Measurements from ENCODE around the gene C3. TPM values are rescaled to one million over a fixed set of nuclear protein-coding genes. Genes with fewer than 3 reads are reported as not detected.
A peak's percentile ranks its signal among the peaks of the same experiment; 100 is the strongest.

C3 gene
- total and polyA plus RNA-seq, 2 experiments from 2014 or later: 5.1 to 17.7 TPM

DNA sequence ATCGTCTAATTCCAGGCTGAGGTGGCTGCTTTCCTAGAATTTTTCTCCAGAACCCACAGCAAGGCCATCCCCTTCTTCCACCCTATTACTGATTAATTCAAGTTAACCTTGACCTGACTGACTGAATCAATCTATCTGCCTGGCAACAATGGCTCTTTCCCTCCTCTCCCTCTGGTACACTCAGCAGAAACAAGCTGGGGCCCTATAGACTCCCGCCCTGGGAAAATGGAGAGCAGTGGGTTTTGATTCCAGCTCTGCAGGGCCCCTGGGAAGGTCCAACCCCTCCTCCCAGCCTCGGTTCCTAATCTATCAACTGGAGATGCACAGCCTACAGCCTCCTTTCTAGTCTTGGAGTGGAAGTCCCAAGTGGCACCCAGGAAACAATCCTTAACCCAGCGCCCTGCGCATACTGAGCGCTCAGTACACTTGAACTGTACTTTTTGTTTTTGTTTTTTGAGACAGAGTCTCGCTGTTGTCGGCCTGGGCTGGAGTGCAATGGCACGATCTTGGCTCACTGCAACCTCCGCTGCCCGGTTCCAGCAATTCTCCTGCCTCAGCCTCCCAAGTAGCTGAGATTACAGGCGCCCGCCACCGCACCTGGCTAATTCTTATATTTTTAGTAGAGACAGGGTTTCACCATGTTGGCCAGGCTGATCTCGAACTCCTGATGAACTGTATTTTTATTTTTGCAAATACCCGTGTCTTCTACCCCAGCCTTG lies 5.2 kb upstream of the C3 start:
- Histone ChIP-seq H4K20me1 (replicated peaks; ENCODE audit: insufficient read depth) (0 out of 2 replicates have a peak, but pooled peaks cover 2% of the 10 kb centered on the region), H3K79me2 (replicated peaks; ENCODE audit: insufficient read depth) (no peaks in the 10 kb centered on the region), H3K4me1 (ENCODE audit: insufficient read depth) (peaks cover 18% of the 10 kb centered on the region), H3K4me3 (no peak overlapping the region), H3F3A (replicated peaks; ENCODE audit: low read depth) (no peaks in the 10 kb centered on the region), H2AFZ (no peak overlapping the region), H3K4me2 (no peak overlapping the region), H3K27ac (ENCODE audit: low read depth) (no peak overlapping the region), H3K27me3 (ENCODE audit: insufficient read depth) (no peaks in the 10 kb centered on the region), H3K9me2 (ENCODE audit: insufficient read depth) (no peaks in the 10 kb centered on the region), H3K36me3 (ENCODE audit: insufficient read depth) (no peaks in the 10 kb centered on the region)
- Mint-ChIP-seq H3K27me3 (ENCODE audit: insufficient read depth, low read depth, poor library complexity) (peaks cover 7% of the 10 kb centered on the region), H3K9me3 (peaks cover 5% of the 10 kb centered on the region), H3K36me3 (ENCODE audit: low read depth) (no peaks in the 10 kb centered on the region; the same call in 2 of the 3 replicates), H3K4me3 (no peak overlapping the region), H3K27ac (no peak overlapping the region), H3K4me1 (peaks cover 6% of the 10 kb centered on the region)
- DNase-seq (ENCODE audit: low spot score): no peak
- TF ChIP-seq POLR2AphosphoS5 (IDR thresholded peaks at IDR 0.05; ENCODE audit: low read depth) (no peak), STAT1 (IDR thresholded peaks at IDR 0.05; ENCODE audit: unreplicated experiment) (no peak)
- no peak for ATAC-seq

DNA sequence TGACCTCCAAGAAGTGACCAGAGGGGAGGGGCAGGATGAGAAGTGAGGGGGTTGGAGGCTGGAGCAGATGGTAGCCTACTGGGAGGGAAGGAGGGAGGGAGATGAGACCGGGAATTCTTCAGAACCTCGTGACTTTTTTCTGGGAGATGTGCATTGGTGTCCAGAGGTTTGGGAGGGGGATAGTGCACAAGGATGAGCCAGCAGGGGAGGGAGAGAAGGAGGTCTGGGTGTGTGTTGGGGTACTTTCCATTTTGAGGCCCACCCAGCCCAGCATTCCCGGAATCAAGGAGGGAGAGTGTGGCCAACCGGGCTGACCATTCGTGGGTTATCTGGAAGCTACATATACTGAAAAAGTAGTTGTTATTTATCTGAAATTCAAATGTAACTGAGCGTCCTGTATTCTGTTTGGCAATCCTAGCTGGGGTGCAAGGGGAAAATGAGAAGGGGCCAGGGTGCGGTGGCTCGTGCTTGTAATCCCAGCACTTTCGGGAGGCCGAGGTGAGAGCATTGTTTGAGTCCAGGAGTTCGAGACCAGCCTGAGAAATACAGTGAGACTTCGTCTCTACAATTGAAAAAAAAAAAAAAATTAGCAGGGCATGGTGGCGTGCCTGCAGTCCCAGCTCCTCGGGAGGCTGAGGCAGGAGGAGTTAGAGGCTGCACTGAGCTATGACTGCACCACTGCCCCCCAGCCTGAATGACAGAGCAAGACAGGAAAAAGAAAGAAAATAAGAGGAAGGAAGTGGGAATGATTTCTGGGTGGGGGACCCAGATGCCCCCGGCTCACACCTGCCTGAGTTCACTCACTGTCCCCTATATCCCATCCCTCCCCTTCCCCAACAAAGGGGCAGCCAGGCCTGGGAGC lies 4.4 kb upstream of the C3 start:
- DNase-seq (ENCODE audit: low spot score): no peak

DNA sequence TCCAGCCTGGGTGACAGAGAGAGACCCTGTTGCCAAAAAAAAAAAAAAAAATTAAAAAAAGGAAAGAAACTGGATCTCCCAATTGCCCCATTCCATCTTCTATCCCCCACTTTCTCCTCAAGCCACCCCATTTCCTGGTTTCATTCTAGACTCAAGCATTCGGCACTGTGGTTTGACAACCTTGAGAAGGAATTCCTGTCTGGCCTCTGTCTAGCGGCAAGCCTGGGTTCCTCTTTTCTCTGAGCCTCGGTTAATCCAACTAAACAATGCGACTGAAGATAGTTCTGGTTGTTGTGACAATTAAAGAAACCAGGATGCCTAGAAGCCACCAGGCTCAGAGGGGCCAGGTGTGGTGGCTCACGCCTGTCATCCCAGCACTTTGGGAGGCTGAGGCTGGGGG lies 3.3 kb upstream of the C3 start:
- Histone ChIP-seq H3K27ac (ENCODE audit: low read depth) (peak overlapping the region; percentile 58; the same call in 1 of the 2 replicates), H2AFZ (no peak overlapping the region), H3K27me3 (ENCODE audit: insufficient read depth) (no peaks in the 10 kb centered on the region), H3K79me2 (replicated peaks; ENCODE audit: insufficient read depth) (no peaks in the 10 kb centered on the region), H3K4me2 (0 out of 2 replicates have a peak overlapping the region, but pooled peaks have one; percentile 52), H3K36me3 (ENCODE audit: insufficient read depth) (no peaks in the 10 kb centered on the region), H3F3A (replicated peaks; ENCODE audit: low read depth) (no peaks in the 10 kb centered on the region), H3K4me1 (ENCODE audit: insufficient read depth) (peaks cover 12% of the 10 kb centered on the region), H3K4me3 (no peak overlapping the region), H3K9me2 (ENCODE audit: insufficient read depth) (no peaks in the 10 kb centered on the region), H4K20me1 (replicated peaks; ENCODE audit: insufficient read depth) (no peaks in the 10 kb centered on the region)
- no peak for DNase-seq (ENCODE audit: low spot score)
- Mint-ChIP-seq H3K27me3 (ENCODE audit: insufficient read depth, low read depth, poor library complexity) (peaks cover 12% of the 10 kb centered on the region), H3K4me3 (no peak overlapping the region), H3K9me3 (peaks cover 18% of the 10 kb centered on the region), H3K4me1 (peaks cover 6% of the 10 kb centered on the region), H3K36me3 (ENCODE audit: low read depth) (peaks cover 11% of the 10 kb centered on the region; the same call in 2 of the 3 replicates), H3K27ac (peak overlapping the region; percentile 77; the same call in 1 of the 2 replicates)
- ATAC-seq: no peak
- TF ChIP-seq JUNB (IDR thresholded peaks at IDR 0.05; ENCODE audit: unreplicated experiment) (no peak), STAT1 (IDR thresholded peaks at IDR 0.05; ENCODE audit: unreplicated experiment) (no peak)
- TF ChIP-seq, protein P1, sequence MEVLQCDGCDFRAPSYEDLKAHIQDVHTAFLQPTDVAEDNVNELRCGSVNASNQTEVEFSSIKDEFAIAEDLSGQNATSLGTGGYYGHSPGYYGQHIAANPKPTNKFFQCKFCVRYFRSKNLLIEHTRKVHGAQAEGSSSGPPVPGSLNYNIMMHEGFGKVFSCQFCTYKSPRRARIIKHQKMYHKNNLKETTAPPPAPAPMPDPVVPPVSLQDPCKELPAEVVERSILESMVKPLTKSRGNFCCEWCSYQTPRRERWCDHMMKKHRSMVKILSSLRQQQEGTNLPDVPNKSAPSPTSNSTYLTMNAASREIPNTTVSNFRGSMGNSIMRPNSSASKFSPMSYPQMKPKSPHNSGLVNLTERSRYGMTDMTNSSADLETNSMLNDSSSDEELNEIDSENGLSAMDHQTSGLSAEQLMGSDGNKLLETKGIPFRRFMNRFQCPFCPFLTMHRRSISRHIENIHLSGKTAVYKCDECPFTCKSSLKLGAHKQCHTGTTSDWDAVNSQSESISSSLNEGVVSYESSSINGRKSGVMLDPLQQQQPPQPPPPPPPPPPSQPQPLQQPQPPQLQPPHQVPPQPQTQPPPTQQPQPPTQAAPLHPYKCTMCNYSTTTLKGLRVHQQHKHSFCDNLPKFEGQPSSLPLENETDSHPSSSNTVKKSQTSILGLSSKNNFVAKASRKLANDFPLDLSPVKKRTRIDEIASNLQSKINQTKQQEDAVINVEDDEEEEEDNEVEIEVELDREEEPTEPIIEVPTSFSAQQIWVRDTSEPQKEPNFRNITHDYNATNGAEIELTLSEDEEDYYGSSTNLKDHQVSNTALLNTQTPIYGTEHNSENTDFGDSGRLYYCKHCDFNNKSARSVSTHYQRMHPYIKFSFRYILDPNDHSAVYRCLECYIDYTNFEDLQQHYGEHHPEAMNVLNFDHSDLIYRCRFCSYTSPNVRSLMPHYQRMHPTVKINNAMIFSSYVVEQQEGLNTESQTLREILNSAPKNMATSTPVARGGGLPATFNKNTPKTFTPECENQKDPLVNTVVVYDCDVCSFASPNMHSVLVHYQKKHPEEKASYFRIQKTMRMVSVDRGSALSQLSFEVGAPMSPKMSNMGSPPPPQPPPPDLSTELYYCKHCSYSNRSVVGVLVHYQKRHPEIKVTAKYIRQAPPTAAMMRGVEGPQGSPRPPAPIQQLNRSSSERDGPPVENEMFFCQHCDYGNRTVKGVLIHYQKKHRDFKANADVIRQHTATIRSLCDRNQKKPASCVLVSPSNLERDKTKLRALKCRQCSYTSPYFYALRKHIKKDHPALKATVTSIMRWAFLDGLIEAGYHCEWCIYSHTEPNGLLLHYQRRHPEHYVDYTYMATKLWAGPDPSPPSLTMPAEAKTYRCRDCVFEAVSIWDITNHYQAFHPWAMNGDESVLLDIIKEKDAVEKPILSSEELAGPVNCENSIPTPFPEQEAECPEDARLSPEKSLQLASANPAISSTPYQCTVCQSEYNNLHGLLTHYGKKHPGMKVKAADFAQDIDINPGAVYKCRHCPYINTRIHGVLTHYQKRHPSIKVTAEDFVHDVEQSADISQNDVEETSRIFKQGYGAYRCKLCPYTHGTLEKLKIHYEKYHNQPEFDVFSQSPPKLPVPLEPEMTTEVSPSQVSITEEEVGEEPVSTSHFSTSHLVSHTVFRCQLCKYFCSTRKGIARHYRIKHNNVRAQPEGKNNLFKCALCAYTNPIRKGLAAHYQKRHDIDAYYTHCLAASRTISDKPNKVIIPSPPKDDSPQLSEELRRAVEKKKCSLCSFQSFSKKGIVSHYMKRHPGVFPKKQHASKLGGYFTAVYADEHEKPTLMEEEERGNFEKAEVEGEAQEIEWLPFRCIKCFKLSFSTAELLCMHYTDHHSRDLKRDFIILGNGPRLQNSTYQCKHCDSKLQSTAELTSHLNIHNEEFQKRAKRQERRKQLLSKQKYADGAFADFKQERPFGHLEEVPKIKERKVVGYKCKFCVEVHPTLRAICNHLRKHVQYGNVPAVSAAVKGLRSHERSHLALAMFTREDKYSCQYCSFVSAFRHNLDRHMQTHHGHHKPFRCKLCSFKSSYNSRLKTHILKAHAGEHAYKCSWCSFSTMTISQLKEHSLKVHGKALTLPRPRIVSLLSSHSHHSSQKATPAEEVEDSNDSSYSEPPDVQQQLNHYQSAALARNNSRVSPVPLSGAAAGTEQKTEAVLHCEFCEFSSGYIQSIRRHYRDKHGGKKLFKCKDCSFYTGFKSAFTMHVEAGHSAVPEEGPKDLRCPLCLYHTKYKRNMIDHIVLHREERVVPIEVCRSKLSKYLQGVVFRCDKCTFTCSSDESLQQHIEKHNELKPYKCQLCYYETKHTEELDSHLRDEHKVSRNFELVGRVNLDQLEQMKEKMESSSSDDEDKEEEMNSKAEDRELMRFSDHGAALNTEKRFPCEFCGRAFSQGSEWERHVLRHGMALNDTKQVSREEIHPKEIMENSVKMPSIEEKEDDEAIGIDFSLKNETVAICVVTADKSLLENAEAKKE (CRISPR knock-in tag; IDR thresholded peaks at IDR 0.05): no peak

More for the DNA sequence above, 4.4 kb upstream of the C3 start:
- Histone ChIP-seq H3K4me1 (ENCODE audit: insufficient read depth) (peaks cover 15% of the 10 kb centered on the region), H3K27ac (ENCODE audit: low read depth) (no peak overlapping the region), H3F3A (replicated peaks; ENCODE audit: low read depth) (no peaks in the 10 kb centered on the region), H3K79me2 (replicated peaks; ENCODE audit: insufficient read depth) (no peaks in the 10 kb centered on the region), H3K4me2 (no peak overlapping the region), H3K36me3 (ENCODE audit: insufficient read depth) (no peaks in the 10 kb centered on the region), H4K20me1 (replicated peaks; ENCODE audit: insufficient read depth) (no peaks in the 10 kb centered on the region), H3K4me3 (no peak overlapping the region), H3K9me2 (ENCODE audit: insufficient read depth) (no peaks in the 10 kb centered on the region), H2AFZ (no peak overlapping the region), H3K27me3 (ENCODE audit: insufficient read depth) (no peaks in the 10 kb centered on the region)
- Mint-ChIP-seq H3K27ac (no peak overlapping the region; the same call in 1 of the 2 replicates), H3K36me3 (ENCODE audit: low read depth) (peaks cover under 1% of the 10 kb centered on the region; the same call in 2 of the 3 replicates), H3K9me3 (peaks cover 7% of the 10 kb centered on the region), H3K4me1 (peaks cover 6% of the 10 kb centered on the region), H3K27me3 (ENCODE audit: insufficient read depth, low read depth, poor library complexity) (peaks cover 10% of the 10 kb centered on the region), H3K4me3 (no peak overlapping the region)
- no peak for TF ChIP-seq ZNF331 (CRISPR knock-in tag; IDR thresholded peaks at IDR 0.05; ENCODE audit: low read depth)
- no peak for ATAC-seq

Data from GM23338 (cell line).